OCI-LY1 (cell line): Measurements from ENCODE around the gene SIRT2.
A peak's percentile ranks its signal among the peaks of the same experiment; 100 is the strongest.

Experiments
- H2AFZ ChIP-seq: fragments of 200-600 bp; sonication (generic), shearing (Covaris generic); 2 replicates; pipeline ENCODE4 v1.6.0; 2014; ENCODE audit warnings: antibody characterized with exemption, mild to moderate bottlenecking, low read length
- H3F3A ChIP-seq: fragments of 200-600 bp; sonication (generic), shearing (Covaris generic); 2 replicates; pipeline ENCODE4 v1.6.0; 2014; ENCODE audit warnings: mild to moderate bottlenecking, antibody characterized with exemption, low read length, moderate library complexity; ENCODE audit not compliant: insufficient read depth
- H3K27ac ChIP-seq: fragments of 200-600 bp; sonication (generic); 2 replicates; pipeline ENCODE4 v1.5.1; 2014; ENCODE audit warnings: low read length, mixed run types, mild to moderate bottlenecking, low read depth; ENCODE audit not compliant: poor library complexity, severe bottlenecking
- H3K27me3 ChIP-seq: fragments of 200-600 bp; sonication (generic); 2 replicates; pipeline ENCODE4 v1.6.0; 2014; ENCODE audit warnings: antibody characterized with exemption, mild to moderate bottlenecking, low read length, moderate library complexity; ENCODE audit not compliant: insufficient read depth
- H3K36me3 ChIP-seq: fragments of 200-600 bp; sonication (generic); 2 replicates; pipeline ENCODE4 v1.6.1; 2014; ENCODE audit warnings: mild to moderate bottlenecking, antibody characterized with exemption, low read length, moderate library complexity, mixed read lengths; ENCODE audit not compliant: insufficient read depth
- H3K4me1 ChIP-seq: fragments of 200-600 bp; sonication (generic); 2 replicates; pipeline ENCODE4 v1.5.1; 2014; ENCODE audit warnings: mild to moderate bottlenecking, low read length, moderate library complexity; ENCODE audit not compliant: insufficient read depth, severe bottlenecking
- H3K4me2 ChIP-seq: fragments of 200-600 bp; sonication (generic), shearing (Covaris generic); 2 replicates; pipeline ENCODE4 v1.6.1; 2014; ENCODE audit warnings: low read length
- H3K4me3 ChIP-seq: fragments of 200-600 bp; sonication (generic); 2 replicates; pipeline ENCODE4 v1.5.1; 2014; ENCODE audit warnings: low read length, low read depth, mild to moderate bottlenecking, mixed read lengths; ENCODE audit not compliant: poor library complexity, severe bottlenecking
- H3K79me2 ChIP-seq: fragments of 200-600 bp; shearing (Covaris generic); 2 replicates; pipeline ENCODE4 v1.6.1; 2016; ENCODE audit warnings: mixed run types, low read length, mixed read lengths; ENCODE audit not compliant: insufficient read depth
- H3K9ac ChIP-seq: fragments of 200-600 bp; sonication (generic), shearing (Covaris generic); 2 replicates; pipeline ENCODE4 v1.6.1; 2014; ENCODE audit warnings: mild to moderate bottlenecking, low read length, mixed read lengths
- H3K9me2 ChIP-seq: fragments of 200-600 bp; sonication (generic), shearing (Covaris generic); 2 replicates; pipeline ENCODE4 v1.6.1; 2014; ENCODE audit warnings: low read depth, mild to moderate bottlenecking, low read length, mixed read lengths
- H3K9me3 ChIP-seq: fragments of 200-600 bp; shearing (Covaris generic); 2 replicates; pipeline ENCODE4 v1.6.1; 2014; ENCODE audit warnings: low read length, mixed read lengths
- H4K20me1 ChIP-seq: fragments of 200-600 bp; sonication (generic), shearing (Covaris generic); 2 replicates; pipeline ENCODE4 v1.6.0; 2016; ENCODE audit warnings: mild to moderate bottlenecking, low read length; ENCODE audit not compliant: insufficient read depth
- CTCF ChIP-seq: fragments of 200-600 bp; sonication (generic), shearing (Covaris generic); IDR thresholded peaks from 2 replicates; pipeline ENCODE4 v1.5.1; 2017; ENCODE audit warnings: mild to moderate bottlenecking, antibody characterized with exemption, low read length, moderate library complexity, mixed read lengths
- EZH2 ChIP-seq: fragments of 200-600 bp; sonication (generic), shearing (Covaris generic); IDR thresholded peaks from 2 replicates; pipeline ENCODE4 v1.8.0; 2017; ENCODE audit warnings: borderline replicate concordance, mixed run types, mild to moderate bottlenecking, antibody characterized with exemption, low read length, moderate library complexity, mixed read lengths

The SIRT2 gene

GRCh38 chr19:38930776-38931520, 31.5 kb upstream of the SIRT2 start, which contains the start of gene MRPS12:
Gene MRPS12 (plus strand): TSS chr19:38930944. CDS start chr19:38931295, 351 bp downstream.
- Histone ChIP-seq H3K4me1 (peaks cover 23% of the 10 kb centered on the region), H2AFZ (no peak within 1 kb of the TSS; the same call in 1 of the 2 replicates), H3F3A (no peaks in the 10 kb centered on the region), H3K79me2 (peaks cover 16% of the 10 kb centered on the region; the same call in 1 of the 2 replicates), H4K20me1 (no peaks in the 10 kb centered on the region), H3K4me3 (peak within 1 kb of the TSS; percentile 98), H3K4me2 (peak within 1 kb of the TSS; percentile 94), H3K36me3 (peaks cover 36% of the 10 kb centered on the region), H3K9me3 (peaks cover 6% of the 10 kb centered on the region; the same call in 1 of the 2 replicates), H3K9me2 (no peaks in the 10 kb centered on the region), H3K27me3 (no peaks in the 10 kb centered on the region), H3K27ac (peak within 1 kb of the TSS; percentile 83), H3K9ac (peak within 1 kb of the TSS; percentile 96)
- TF ChIP-seq CTCF (no peak), EZH2 (no peak)

DNA sequence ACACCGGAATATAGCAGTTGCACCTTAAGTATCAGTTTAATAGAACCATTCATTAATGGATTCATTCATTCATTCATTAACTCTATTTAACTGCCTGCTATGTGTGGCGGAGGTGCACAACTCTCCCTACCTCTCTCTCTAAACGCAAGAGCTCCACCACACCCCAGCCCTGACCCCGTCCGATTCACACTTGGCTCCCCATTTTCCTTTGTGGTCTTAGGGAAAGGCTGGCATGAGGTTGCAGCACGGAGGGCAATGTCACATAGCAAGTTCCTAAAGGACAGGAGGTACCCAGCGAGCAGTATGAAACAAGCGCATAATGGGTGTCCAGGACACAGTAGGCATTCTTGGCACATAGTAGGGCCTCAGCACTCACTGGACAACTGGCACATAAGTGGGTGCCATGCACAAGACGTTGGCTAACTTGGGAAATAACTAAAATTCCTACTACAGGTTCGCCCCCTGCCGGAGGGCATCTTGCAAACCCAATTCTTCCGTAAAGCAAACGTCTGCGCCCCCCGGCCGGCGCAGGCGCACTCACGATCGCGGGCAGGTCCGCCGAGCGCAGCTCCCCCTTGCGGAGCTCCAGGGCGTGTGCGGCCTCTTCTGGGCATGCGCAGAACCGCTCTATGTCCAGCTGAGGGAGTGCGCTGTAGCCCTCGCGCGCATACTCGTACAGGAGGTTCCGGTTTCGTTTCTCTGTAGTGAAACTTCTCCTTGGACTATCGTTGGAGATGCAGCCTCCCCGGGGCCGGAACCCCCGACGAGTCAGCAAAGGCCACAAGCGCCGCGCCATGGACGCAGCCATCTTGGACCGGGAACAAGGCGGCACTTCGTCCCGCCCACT, 30.7 kb upstream of the SIRT2 start, which contains the start of gene SARS2:
Gene SARS2 (minus strand): TSS at position 835 of the 847 bp plus-strand sequence. CDS start 27 bp downstream, at position 808.
- no peaks in the 10 kb centered on the region for H3F3A ChIP-seq
- H2AFZ ChIP-seq, result no peak within 1 kb of the TSS; the same call in 1 of the 2 replicates
- peaks cover 16% of the 10 kb centered on the region; the same call in 1 of the 2 replicates for H3K79me2 ChIP-seq
- H3K4me3 ChIP-seq, result peak within 1 kb of the TSS; percentile 98
- peaks cover 44% of the 10 kb centered on the region for H3K36me3 ChIP-seq
- peaks cover 6% of the 10 kb centered on the region; the same call in 1 of the 2 replicates for H3K9me3 ChIP-seq
- H4K20me1 ChIP-seq, result no peaks in the 10 kb centered on the region
- H3K27me3 ChIP-seq, result no peaks in the 10 kb centered on the region
- peak within 1 kb of the TSS; percentile 83 for H3K27ac ChIP-seq
- TF ChIP-seq EZH2, result no peak
- TF ChIP-seq CTCF, result peak; percentile 99
- H3K9me2 ChIP-seq, result no peaks in the 10 kb centered on the region
- H3K4me1 ChIP-seq, result peaks cover 23% of the 10 kb centered on the region
- H3K4me2 ChIP-seq, result peak within 1 kb of the TSS; percentile 94
- H3K9ac ChIP-seq, result peak within 1 kb of the TSS; percentile 96

DNA sequence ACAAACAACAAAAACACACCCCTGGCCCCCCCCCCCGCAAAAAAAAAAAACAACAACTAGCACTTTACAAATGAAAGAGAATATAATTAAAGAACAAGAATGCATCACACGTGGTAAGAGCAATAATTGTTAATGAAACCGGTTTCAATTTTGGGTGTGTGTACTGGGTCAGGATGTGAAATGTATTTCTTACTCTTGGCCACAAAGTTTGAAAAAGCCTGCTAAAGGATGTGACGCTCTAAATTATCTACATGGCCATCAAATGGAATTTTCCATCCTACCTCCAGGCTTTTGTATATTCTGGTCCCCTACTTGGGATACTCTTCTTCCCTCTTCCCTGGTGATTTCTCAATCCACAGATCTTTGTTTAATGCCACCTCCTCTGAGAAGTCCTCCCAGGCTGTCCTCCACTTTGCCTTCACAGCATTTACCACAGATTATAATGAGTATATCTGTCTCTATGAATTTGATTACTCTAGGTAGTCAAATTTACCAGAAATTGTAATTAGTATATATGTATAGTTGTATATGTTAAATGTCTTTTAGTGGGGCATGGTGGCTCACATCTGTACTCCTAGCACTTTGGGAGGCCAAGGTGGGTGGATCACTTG, 29.1 kb upstream of the SIRT2 start:
- no peaks in the 10 kb centered on the region for H3K27me3 ChIP-seq
- H3K4me2 ChIP-seq, result no peak overlapping the region
- H3F3A ChIP-seq, result no peaks in the 10 kb centered on the region
- H4K20me1 ChIP-seq, result no peaks in the 10 kb centered on the region
- H3K4me3 ChIP-seq, result no peak overlapping the region
- peaks cover 16% of the 10 kb centered on the region; the same call in 1 of the 2 replicates for H3K79me2 ChIP-seq
- H3K9ac ChIP-seq, result no peak overlapping the region
- H3K4me1 ChIP-seq, result peaks cover 23% of the 10 kb centered on the region
- no peak overlapping the region for H2AFZ ChIP-seq
- no peak overlapping the region for H3K27ac ChIP-seq
- H3K9me3 ChIP-seq, result no peaks in the 10 kb centered on the region
- no peak for TF ChIP-seq EZH2
- no peak for TF ChIP-seq CTCF
- peaks cover 40% of the 10 kb centered on the region for H3K36me3 ChIP-seq
- no peaks in the 10 kb centered on the region for H3K9me2 ChIP-seq
